GM12872 (cell line): ENCODE results near the gene NPEPL1.

Experiments
- TF ChIP-seq, protein P1 (sequence below): IDR thresholded peaks from 3 replicates; pipeline ENCODE4 v1.5.1; 2011; ENCODE audit warnings: low read depth, mild to moderate bottlenecking, low read length, moderate library complexity; ENCODE audit not compliant: insufficient read depth

The NPEPL1 gene

GRCh38 chr20:58692579-58693225 lies at the start of gene NPEPL1:
Gene NPEPL1, plus strand, starts transcription at chr20:58692800. Its CDS starts 101 bp downstream, at chr20:58692901.
- TF ChIP-seq, protein P1, sequence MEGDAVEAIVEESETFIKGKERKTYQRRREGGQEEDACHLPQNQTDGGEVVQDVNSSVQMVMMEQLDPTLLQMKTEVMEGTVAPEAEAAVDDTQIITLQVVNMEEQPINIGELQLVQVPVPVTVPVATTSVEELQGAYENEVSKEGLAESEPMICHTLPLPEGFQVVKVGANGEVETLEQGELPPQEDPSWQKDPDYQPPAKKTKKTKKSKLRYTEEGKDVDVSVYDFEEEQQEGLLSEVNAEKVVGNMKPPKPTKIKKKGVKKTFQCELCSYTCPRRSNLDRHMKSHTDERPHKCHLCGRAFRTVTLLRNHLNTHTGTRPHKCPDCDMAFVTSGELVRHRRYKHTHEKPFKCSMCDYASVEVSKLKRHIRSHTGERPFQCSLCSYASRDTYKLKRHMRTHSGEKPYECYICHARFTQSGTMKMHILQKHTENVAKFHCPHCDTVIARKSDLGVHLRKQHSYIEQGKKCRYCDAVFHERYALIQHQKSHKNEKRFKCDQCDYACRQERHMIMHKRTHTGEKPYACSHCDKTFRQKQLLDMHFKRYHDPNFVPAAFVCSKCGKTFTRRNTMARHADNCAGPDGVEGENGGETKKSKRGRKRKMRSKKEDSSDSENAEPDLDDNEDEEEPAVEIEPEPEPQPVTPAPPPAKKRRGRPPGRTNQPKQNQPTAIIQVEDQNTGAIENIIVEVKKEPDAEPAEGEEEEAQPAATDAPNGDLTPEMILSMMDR, result peak; percentile 36; the same call in 1 of the 3 replicates

- TF ChIP-seq, protein P1, result no peak
Observed at GRCh38 chr20:58645412-58645968, 47.1 kb upstream of the NPEPL1 start.

GRCh38 chr20:58646257-58646656 lies 46.3 kb upstream of the NPEPL1 start:
- TF ChIP-seq, protein P1, result no peak

DNA sequence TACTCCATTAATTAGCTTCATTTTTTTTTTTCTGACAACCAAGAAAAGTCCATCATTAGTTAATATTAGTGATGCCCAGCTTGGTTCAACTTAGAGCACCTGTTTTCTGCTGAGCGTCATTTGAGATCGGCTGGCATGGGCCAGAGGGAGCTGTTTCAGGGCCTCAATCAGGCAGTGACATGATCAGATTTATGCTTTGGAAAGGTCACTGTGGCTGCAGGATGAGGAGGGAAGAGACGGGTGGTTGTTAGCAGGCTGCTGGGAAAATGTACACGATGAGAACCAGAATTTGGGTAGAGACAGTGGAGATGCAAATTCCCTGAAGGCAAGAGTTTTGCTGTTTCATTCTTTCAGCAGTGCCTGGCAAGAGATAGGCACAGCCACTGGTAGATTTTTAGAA lies 45.9 kb upstream of the NPEPL1 start:
- TF ChIP-seq, protein P1, result no peak

GRCh38 chr20:58647162-58647795 lies 45.3 kb upstream of the NPEPL1 start:
- TF ChIP-seq, protein P1, result peak; percentile 44

- TF ChIP-seq, protein P1, result no peak
Observed at GRCh38 chr20:58647796-58648501, 44.7 kb upstream of the NPEPL1 start.
